Heart right ventricle (tissue), 16 donors: Measurements from ENCODE around the gene ISM2. TPM values are rescaled to one million over a fixed set of nuclear protein-coding genes. Genes with fewer than 3 reads are reported as not detected.

ENCODE experiments used
- ATAC-seq, 8 donors: fragments of 200-7000 bp; cut with Tn5 transposase; one replicate each; pipeline ENCODE4 v1.9.1; 2020; ENCODE audit warnings: mild to moderate bottlenecking in 8 of 8, moderate library complexity in 8 of 8, moderate number of reproducible peaks in 1 of 8
- DNase-seq, 2 donors: peaks; one replicate each; pipeline ENCODE4 v3.0.0-alpha.2; 2020
- H3K27ac ChIP-seq, 10 donors: fragments of 200-600 bp; sonication (generic) in 2 of 10; one replicate each; pipeline versions ENCODE4 v1.5.0 to v1.8.0; 2020 to 2022; ENCODE audit warnings: mild to moderate bottlenecking in 3 of 10
- H3K27me3 ChIP-seq, 7 donors: fragments of 200-600 bp; one replicate each; pipeline ENCODE4 v1.8.0; 2021 to 2022; ENCODE audit warnings: mild to moderate bottlenecking in 2 of 7
- H3K36me3 ChIP-seq, 9 donors: fragments of 200-600 bp; sonication (generic) in 1 of 9; one replicate each; pipeline versions ENCODE4 v1.5.0 to v1.8.0; 2020 to 2022; ENCODE audit warnings: mild to moderate bottlenecking in 2 of 9
- H3K4me1 ChIP-seq, 9 donors: fragments of 200-600 bp; sonication (generic) in 1 of 9; one replicate each; pipeline versions ENCODE4 v1.5.0 to v1.8.0; 2020 to 2022; ENCODE audit warnings: mild to moderate bottlenecking in 4 of 9
- H3K4me3 ChIP-seq, 10 donors: fragments of 200-600 bp; sonication (generic) in 2 of 10; one replicate each; pipeline versions ENCODE4 v1.5.0 to v1.8.0; 2020 to 2022; ENCODE audit warnings: mild to moderate bottlenecking in 7 of 10, moderate library complexity in 2 of 10
- H3K9me3 ChIP-seq, 11 donors: fragments of 200-600 bp in 10 of 11; sonication (generic) in 2 of 11; one replicate each; pipeline versions ENCODE4 v1.5.0 to v1.8.0; 2013 to 2022; ENCODE audit warnings: mild to moderate bottlenecking in 2 of 11, control low read depth in 1 of 11, moderate library complexity in 1 of 11
- CTCF ChIP-seq, 9 donors: fragments of 200-600 bp; sonication (generic) in 2 of 9; IDR thresholded peaks; one replicate each; pipeline versions ENCODE4 v1.5.0 to v1.8.0; 2021 to 2022; ENCODE audit warnings: antibody characterized with exemption in 9 of 9, mild to moderate bottlenecking in 5 of 9, moderate library complexity in 1 of 9
- WGBS, 2 donors: extraction: QIAGEN DNeasy Blood & Tissue Kit; methylation state at CpG; one replicate each; pipeline ENCODE4 v1.1.7; 2013; ENCODE audit warnings: inconsistent platforms in 1 of 2; 5-methylcytosine and 5-hydroxymethylcytosine counted together
- intact Hi-C, 10 donors: fragments of 100-400 bp; cut with DNase I; formaldehyde crosslinking; loops; one replicate each; pipeline versions ENCODE4 v1.11.1 to v1.14.2; 2022
- polyA plus RNA-seq, 2 donors: library from polyadenylated mRNA; stranded (reverse); fragments of 200-250 nt; gene quantifications; one replicate each; pipeline ENCODE4 v1.2.3, GENCODE V29; 2013
- total RNA-seq, 10 donors: library from RNA; stranded (reverse); fragmentation: NEBNext Ultra II Directional in 3 of 10; extraction: Animal tissue kit (Norgen Biotek cat#: 25700) in 3 of 10; gene quantifications; one replicate each; pipeline versions ENCODE4 v1.2.1 to v1.2.4, GENCODE V29; 2021 to 2023
- donor health status: Arrhythmogenic right ventricular cardiomyopathy.
- donor health status: ischemic (EF 13 %, LVEDD 7.1; RV severe dilation, severe dysfunction).
- donor health status: healthy with polysubstance abuse.
- donor health status: DM: no; HTN: yes; CAD: no.
- donor health status: DM: no; HTN: no; CAD: no.
- donor health status: ischemic (EF 25% LVEDD 6.9; RV normal size, moderate dysfunction).
- donor health status: ischemic (EF 25% LVEDD 5.7; RV mildly dilated, moderate dysfunction).
- donor health status: healthy.
- donor health status: DM: yes; HTN: yes; CAD: no.
- donor health status: Ischemic cardiomyopathy.
- donor health status: ischemic (EF 35%, LVEDD 5.7; RV mildly dilated, moderate dysfunction).
- donor health status: nonischemic (EF 11% LVEDD 7.7; RV severe dilation, severe dysfunction).
- donor health status: DM: yes; HTN: yes; CAD: no.
- donor health status: PGD.
- donor health status: ischemic (EF 29% LVEDD 5.4; RV normal size, mild dysfunction).
- donor health status: nonischemic (EF 23%, LVEDD 6.1; RV moderate dilation, normal function).

Gene ISM2
- total and polyA plus RNA-seq, 12 donors: not detected

DNA sequence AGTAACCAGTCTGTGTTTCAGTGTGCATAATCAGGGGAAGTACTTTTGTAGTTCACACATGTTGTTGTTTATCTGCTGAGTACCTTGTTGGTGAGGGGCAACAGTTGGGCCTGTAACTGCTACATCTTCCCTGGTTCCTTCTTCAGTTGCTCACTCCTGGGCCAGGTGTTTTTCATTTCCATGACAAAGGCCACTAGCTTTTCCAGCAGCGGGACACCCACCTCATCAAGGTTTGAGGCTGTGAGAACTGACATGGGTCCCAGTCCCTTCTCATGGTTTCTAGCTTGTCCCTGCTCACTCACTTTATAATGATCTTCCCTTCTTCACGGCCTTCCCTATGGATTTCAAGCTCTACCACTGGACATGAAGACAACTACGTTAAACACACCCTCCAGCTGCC, 73.8 kb downstream of the ISM2 start:
- Histone ChIP-seq H3K4me3 (no peak overlapping the region), H3K36me3 (peaks cover 0 to 96% (median 63%) of the 10 kb centered on the region in 9 donors), H3K4me1 (no peaks in the 10 kb centered on the region), H3K9me3 (peaks cover 0 to 14% (median 5%) of the 10 kb centered on the region in 11 donors), H3K27ac (no peak overlapping the region), H3K27me3 (no peaks in the 10 kb centered on the region)
- no peak for ATAC-seq
- no peak for DNase-seq
- 84 to 91% methylated on average over 3 of the region's 3 CpGs for WGBS, 2 donors
- intact Hi-C loops: no loop called here
- TF ChIP-seq CTCF (IDR thresholded peaks at IDR 0.05): no peak

Other genes starting within 250 kb of the ISM2 start
- not detected for gene NGB, start 227.6 kb downstream of the ISM2 start, total RNA-seq
- gene NGB, start 227.6 kb downstream of the ISM2 start, polyA plus RNA-seq: not detected
- gene POMT2, start 177.9 kb downstream of the ISM2 start, total RNA-seq: 10 to 100 TPM; 10.5 to 23.4 (median 17.6) TPM
- gene POMT2, start 177.9 kb downstream of the ISM2 start, polyA plus RNA-seq: 10 to 100 TPM; 13.5 to 15.8 TPM
- 10 to 100 TPM; 10.7 to 20.5 (median 16.0) TPM for gene GSTZ1, start 177.8 kb downstream of the ISM2 start, total RNA-seq
- 10 to 100 TPM; 14.5 to 17.3 TPM for gene GSTZ1, start 177.8 kb downstream of the ISM2 start, polyA plus RNA-seq
- 1 to 10 TPM; 4.4 to 8.7 (median 7.1) TPM for gene TMED8, start 121.7 kb downstream of the ISM2 start, total RNA-seq
- gene TMED8, start 121.7 kb downstream of the ISM2 start, polyA plus RNA-seq: 1 to 10 TPM; 1.8 TPM
- under 1 TPM in 9 of 10 donors, not detected in 1; 0.15 to 0.30 (median 0.21) TPM for gene SAMD15, start 121.4 kb downstream of the ISM2 start, total RNA-seq
- gene SAMD15, start 121.4 kb downstream of the ISM2 start, polyA plus RNA-seq: under 1 TPM in 1 of 2 donors, not detected in 1; 0.13 TPM
- gene NOXRED1, start 75.3 kb downstream of the ISM2 start, total RNA-seq: under 1 TPM in 5 of 10 donors, not detected in 5; 0.12 to 0.40 (median 0.30) TPM
- gene NOXRED1, start 75.3 kb downstream of the ISM2 start, polyA plus RNA-seq: under 1 TPM in 1 of 2 donors, not detected in 1; 0.04 TPM
- 10 to 100 TPM in 9 of 10 donors, 1 to 10 TPM in 1; 8.1 to 18.7 (median 14.7) TPM for gene VIPAS39, start 41.2 kb downstream of the ISM2 start, total RNA-seq
- gene VIPAS39, start 41.2 kb downstream of the ISM2 start, polyA plus RNA-seq: 10 to 100 TPM in 1 of 2 donors, 1 to 10 TPM in 1; 8.0 to 10.4 TPM
- gene AHSA1, start 40.7 kb downstream of the ISM2 start, total RNA-seq: 100 to 1,000 TPM; 107 to 193 (median 166) TPM
- 100 to 1,000 TPM in 1 of 2 donors, 10 to 100 TPM in 1; 88.2 to 247 TPM for gene AHSA1, start 40.7 kb downstream of the ISM2 start, polyA plus RNA-seq
- 10 to 100 TPM in 8 of 10 donors, 1 to 10 TPM in 2; 8.3 to 23.5 (median 13.3) TPM for gene SPTLC2, start 117.8 kb upstream of the ISM2 start, total RNA-seq
- 1 to 10 TPM; 4.7 to 6.5 TPM for gene SPTLC2, start 117.8 kb upstream of the ISM2 start, polyA plus RNA-seq
- gene ALKBH1, start 209.2 kb upstream of the ISM2 start, total RNA-seq: 10 to 100 TPM in 8 of 10 donors, 1 to 10 TPM in 2; 8.5 to 12.9 (median 11.6) TPM
- 1 to 10 TPM; 3.9 to 8.5 TPM for gene ALKBH1, start 209.2 kb upstream of the ISM2 start, polyA plus RNA-seq
- 100 to 1,000 TPM; 132 to 231 (median 157) TPM for gene SLIRP, start 209.3 kb upstream of the ISM2 start, total RNA-seq
- gene SLIRP, start 209.3 kb upstream of the ISM2 start, polyA plus RNA-seq: 1,000 to 10,000 TPM in 1 of 2 donors, 100 to 1,000 TPM in 1; 414 to 1,352 TPM